Renal pelvis (tissue), 4 donors: Measurements from ENCODE around the gene GPAT3. TPM values are rescaled to one million over a fixed set of nuclear protein-coding genes. Genes with fewer than 3 reads are reported as not detected.
"Not testable (repeated sequence)": the region's sequence is repeated elsewhere in the genome, so short reads cannot be mapped to it uniquely, and the experiment has no call there.

Source experiments
- DNase-seq: peaks from one replicate; pipeline ENCODE4 v3.0.0-alpha.2; 2013
- polyA plus RNA-seq, 3 donors: library from polyadenylated mRNA; unstranded; fragments of 120-200 nt; gene quantifications; one replicate each; pipeline ENCODE4 v1.2.1, GENCODE V29; 2013; ENCODE audit not compliant: insufficient read length in 3 of 3

Gene GPAT3
- polyA plus RNA-seq, 3 donors: 14.3 to 24.5 (median 22.4) TPM

GRCh38 chr4:83542225-83542624 lies 6.3 kb downstream of the GPAT3 start:
- no peak for DNase-seq

DNA sequence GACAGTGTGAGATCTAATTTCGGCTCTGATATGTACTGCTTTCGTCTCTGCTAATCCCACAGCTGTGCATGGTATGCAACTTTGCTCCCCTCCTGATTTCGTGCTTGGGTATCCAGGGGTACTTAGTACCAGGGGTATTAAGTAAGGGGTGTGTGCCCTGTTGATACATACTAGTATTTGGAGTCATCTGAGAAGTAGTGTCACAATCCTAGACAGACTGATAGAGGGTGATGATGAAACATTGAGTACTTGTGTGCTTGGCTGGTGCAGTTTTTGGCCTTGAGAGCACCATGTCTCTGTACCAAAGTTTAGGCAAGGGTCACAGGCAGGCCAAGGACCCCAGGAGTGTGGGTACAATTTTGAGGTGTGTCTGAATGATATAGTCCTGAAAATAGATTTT lies 10.9 kb downstream of the GPAT3 start:
- DNase-seq: no peak

DNA sequence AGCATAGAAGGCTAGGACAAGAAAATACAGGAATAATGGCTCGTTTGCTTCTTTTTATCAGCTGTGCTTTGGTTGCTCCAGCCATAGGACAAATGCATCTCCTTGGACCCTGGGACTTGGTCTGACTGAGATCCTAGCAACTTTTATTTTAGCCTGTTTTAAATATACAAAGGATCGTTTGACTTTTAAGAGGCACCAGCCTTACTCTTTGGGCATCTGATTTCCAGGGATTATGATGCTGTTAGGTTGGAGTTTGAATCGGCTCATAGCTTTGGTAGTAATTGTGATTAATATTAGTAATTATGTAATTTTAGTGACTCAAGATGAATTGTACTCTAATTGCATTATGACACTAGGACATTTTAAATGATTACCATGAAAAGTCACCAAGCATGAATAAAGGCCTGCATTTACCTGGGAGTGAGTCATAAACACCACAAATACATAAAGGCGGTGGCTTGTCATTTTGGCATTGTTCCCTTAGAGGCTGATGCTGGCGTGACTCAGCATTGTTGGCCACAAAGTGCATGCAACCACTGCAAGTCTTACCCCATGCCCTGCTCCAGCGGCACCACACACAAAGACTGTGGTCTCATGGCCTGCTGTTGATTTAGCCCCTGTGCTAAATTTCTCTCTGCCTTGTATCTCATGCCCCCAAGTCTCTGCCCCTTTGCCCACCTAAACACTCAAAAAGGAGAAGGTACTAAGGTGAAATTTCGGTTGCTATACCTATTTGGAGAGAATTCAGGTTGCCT lies 12.4 kb downstream of the GPAT3 start:
- DNase-seq: no peak

GRCh38 chr4:83552083-83552482 lies 16.2 kb downstream of the GPAT3 start:
- DNase-seq: no peak

DNA sequence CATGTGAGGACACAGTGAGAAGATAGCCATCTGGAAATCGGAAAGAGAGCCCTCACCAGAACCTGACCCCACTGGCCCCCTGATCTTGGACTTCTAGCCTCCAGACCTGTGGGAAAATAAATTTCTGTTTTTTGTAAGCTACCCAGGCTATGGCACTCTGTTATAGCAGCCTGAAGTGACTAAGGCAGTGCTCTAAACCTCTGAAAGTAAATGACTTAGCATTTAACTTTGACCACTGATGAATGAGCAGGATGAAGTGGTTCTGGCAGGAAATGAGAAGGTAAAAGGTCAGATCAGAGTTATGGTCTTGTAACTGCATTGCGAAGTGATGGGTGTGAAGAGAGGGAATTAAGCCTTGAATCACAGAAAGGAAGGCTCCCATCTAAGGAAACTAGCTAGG lies 17.0 kb downstream of the GPAT3 start:
- no peak for DNase-seq

DNA sequence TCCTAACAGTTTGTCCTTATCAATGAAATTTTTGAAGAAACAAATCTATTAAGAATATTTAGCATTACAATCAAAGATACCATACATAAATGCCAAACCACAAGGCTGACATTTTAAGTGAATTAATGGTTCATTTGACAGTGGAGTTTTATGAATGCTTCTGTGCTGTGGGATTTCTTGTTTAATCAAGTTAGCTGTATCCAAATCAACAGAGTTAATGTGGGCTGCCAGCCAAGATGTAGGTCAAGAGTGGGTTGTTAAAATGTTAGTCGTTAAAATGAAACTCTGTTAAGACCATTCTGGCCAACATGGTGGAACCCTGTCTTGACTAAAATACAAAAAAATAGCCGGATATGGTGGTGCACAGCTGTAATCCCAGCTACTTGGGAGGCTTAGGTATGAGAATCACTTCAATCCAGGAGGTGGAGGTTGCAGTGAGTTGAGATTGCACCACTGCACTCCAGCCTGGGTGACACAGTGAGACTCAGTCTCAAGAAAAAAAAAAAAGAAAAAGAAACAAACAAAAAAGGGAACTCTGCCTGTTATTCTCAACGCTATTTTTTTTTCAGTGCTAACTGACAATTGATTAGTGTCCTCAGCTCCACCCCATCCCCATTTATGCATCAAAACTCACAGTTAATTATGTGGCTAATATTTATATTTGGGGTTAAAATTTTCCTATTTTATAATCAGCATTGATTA lies 20.2 kb downstream of the GPAT3 start:
- peak; percentile 41 for DNase-seq

GRCh38 chr4:83556816-83557215 lies 20.9 kb downstream of the GPAT3 start:
- no peak for DNase-seq

- DNase-seq: no peak
Measured at GRCh38 chr4:83558059-83558653, 22.2 kb downstream of the GPAT3 start.

- DNase-seq: no peak
Measured at GRCh38 chr4:83558680-83559079, 22.8 kb downstream of the GPAT3 start.

- DNase-seq: no peak
Measured at GRCh38 chr4:83560523-83560922, 24.6 kb downstream of the GPAT3 start.

GRCh38 chr4:83561381-83561780 lies 25.5 kb downstream of the GPAT3 start:
- no peak for DNase-seq

GRCh38 chr4:83563998-83564397 lies 28.1 kb downstream of the GPAT3 start:
- no peak for DNase-seq

- no peak for DNase-seq
Measured at GRCh38 chr4:83568062-83568461, 32.2 kb downstream of the GPAT3 start.

- DNase-seq: no peak
Measured at GRCh38 chr4:83569429-83569828, 33.5 kb downstream of the GPAT3 start.

DNA sequence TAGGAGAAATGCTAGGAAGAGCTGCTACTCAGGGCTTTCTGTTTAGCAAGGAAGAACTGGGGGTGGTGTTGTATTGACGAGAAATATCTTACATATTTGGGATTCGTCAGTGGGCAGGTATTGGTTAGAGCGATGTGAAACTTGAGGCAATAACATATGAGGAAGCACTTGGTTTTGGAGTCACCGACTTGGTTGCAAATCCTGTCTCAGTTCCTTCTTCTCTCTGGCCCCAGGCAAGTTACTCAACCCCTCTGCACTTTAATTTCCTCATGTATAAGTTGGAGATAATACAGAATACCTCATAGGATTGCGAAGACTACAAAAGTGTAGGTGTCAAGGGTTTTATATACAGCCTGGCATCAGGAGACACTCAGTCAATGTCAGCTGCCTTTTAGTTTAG lies 34.1 kb downstream of the GPAT3 start:
- DNase-seq: no peak

DNA sequence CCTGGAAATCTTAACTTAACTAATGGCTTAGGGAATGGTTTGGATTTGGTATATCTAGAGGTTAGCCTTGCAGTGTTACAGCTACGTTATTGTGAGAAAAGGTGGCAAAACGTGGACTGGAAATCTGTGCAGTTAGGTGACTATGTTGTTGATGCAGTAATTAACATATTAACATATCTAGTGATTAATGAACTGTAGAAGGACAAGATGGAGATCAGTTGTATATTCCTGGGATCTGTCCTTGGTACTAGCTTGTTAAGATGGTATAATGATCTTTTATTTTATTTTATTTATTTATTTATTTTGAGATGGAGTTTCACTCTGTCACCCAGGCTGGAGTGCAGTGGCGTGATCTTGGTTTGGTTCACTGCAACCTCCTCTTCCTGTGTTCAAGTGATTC lies 36.9 kb downstream of the GPAT3 start:
- DNase-seq: no peak

GRCh38 chr4:83574247-83574646 lies 38.3 kb downstream of the GPAT3 start:
- peak; percentile 87 for DNase-seq

DNA sequence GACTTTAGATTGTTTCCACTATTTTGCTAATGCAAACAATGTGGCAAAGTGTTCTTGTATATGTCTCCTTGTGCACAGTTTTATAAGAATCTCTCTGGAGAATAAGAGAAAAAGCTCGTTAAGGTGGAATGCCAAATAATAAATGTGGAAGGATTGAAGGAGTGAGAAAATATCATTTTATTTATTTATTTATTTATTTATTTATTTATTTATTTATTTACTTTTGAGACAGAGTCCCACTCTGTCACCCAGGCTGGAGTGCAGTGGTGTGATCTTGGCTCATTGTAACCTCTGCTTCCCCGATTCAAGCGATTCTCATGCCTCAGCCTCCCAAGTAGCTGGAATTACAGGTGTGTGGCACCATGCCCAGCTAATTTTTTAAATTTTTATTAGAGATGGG lies 40.3 kb downstream of the GPAT3 start:
- not testable (repeated sequence) for DNase-seq

DNA sequence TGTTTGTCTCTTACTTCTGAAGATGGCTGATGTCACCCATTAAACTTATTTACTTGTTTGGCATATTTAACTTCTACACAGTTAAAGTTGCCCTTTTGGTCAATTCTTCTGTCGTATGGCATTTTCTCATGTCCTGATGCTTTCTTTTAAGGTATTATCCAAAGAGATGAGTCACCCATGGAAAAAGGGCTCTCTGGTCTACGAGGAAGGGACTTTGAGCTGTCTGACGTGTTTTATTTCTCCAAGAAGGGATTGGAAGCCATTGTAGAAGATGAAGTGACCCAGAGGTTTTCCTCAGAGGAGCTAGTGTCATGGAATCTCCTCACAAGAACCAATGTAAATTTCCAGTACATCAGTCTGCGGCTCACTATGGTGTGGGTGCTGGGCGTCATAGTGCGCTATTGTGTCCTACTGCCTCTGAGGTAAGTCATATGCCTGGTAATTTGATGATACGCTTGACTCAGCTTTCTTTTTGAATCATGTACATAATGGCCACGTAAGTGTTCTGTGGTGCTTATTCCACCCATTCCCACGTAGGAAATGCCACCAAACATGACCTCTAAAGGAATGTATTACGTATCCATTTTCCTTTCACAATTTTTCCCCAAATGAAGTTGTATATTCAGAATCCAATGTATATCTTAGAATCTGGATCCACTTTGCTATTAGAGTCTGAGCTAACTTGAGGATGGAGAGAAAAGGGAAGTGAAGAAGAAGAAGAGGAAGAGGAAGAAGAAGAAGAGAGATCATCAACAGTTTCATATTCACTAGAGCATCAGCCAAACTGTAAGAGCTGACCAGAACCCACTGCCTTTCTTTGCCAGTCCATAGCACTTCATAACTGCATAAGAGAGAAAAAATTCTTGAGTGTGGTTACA lies 45.7 kb downstream of the GPAT3 start:
- no peak for DNase-seq

- DNase-seq: no peak
Measured at GRCh38 chr4:83582289-83582785, 46.4 kb downstream of the GPAT3 start.

- DNase-seq: no peak
Measured at GRCh38 chr4:83585982-83586508, 50.1 kb downstream of the GPAT3 start.

DNA sequence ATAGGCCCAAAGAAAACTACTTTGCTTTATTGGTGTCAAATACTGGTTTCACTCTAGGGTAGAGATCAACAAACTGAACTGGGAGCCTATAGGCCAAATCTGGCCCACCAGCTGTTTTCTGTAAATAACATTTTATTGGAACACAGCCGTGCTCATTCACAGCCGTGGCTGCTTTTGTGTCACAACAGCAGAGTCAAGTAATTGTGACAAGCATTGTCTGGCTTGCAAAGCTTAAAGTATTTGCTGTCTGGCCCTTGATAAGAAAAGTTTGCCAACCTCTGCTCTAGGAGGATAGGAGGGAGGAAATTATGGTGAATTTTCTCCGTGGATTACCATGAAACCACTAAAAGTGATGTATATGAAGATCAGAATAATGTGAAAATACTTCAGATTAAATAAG lies 53.4 kb downstream of the GPAT3 start:
- DNase-seq: no peak
